Nephron progenitor cell (in vitro differentiated cells): ENCODE data around the gene OR56A5.

Experiments
- DNase-seq: peaks from one replicate; pipeline ENCODE4 v3.0.0; 2021
- H3K27ac Mint-ChIP-seq: 2 replicates; pipeline ENCODE4 v1.8.0; 2021; ENCODE audit warnings: mild to moderate bottlenecking, moderate library complexity, mixed read lengths
- H3K27me3 Mint-ChIP-seq: 2 replicates; pipeline ENCODE4 v1.8.0; 2021; ENCODE audit warnings: mild to moderate bottlenecking, low read depth, mixed read lengths; ENCODE audit not compliant: poor library complexity
- H3K36me3 Mint-ChIP-seq: 2 replicates; pipeline ENCODE4 v1.8.0; 2021; ENCODE audit warnings: low read depth, mixed read lengths
- H3K4me1 Mint-ChIP-seq: 2 replicates; pipeline ENCODE4 v1.8.0; 2021; ENCODE audit warnings: mixed read lengths
- H3K4me3 Mint-ChIP-seq: 2 replicates; pipeline ENCODE4 v1.8.0; 2021; ENCODE audit warnings: mild to moderate bottlenecking, moderate library complexity, mixed read lengths
- H3K9me3 Mint-ChIP-seq: 2 replicates; pipeline ENCODE4 v1.8.0; 2021; ENCODE audit warnings: mild to moderate bottlenecking, moderate library complexity, mixed read lengths
- CTCF ChIP-seq: fragments of 200-600 bp; sonication (generic); IDR thresholded peaks from 2 replicates; pipeline ENCODE4 v1.5.0; 2021; ENCODE audit warnings: antibody characterized with exemption

The OR56A5 gene

GRCh38 chr11:5930614-5931013 lies 37.7 kb downstream of the OR56A5 start:
- Mint-ChIP-seq H3K27ac (no peak overlapping the region), H3K36me3 (no peaks in the 10 kb centered on the region), H3K4me3 (no peak overlapping the region), H3K4me1 (no peaks in the 10 kb centered on the region), H3K9me3 (peaks cover 60% of the 10 kb centered on the region), H3K27me3 (peaks cover 10% of the 10 kb centered on the region)
- DNase-seq = no peak
- no peak for TF ChIP-seq CTCF

- Mint-ChIP-seq H3K4me3 (no peak overlapping the region), H3K27me3 (peaks cover 10% of the 10 kb centered on the region), H3K4me1 (no peaks in the 10 kb centered on the region), H3K27ac (no peak overlapping the region), H3K9me3 (peaks cover 55% of the 10 kb centered on the region), H3K36me3 (no peaks in the 10 kb centered on the region)
- no peak for DNase-seq
- no peak for TF ChIP-seq CTCF
These were observed 38.5 kb downstream of the OR56A5 start for GRCh38 chr11:5929571-5930368.

GRCh38 chr11:5928811-5929210 lies 39.5 kb downstream of the OR56A5 start:
- H3K4me3 Mint-ChIP-seq = no peak overlapping the region
- no peak overlapping the region for H3K27ac Mint-ChIP-seq
- H3K27me3 Mint-ChIP-seq = peaks cover 10% of the 10 kb centered on the region
- H3K36me3 Mint-ChIP-seq = no peaks in the 10 kb centered on the region
- no peaks in the 10 kb centered on the region for H3K4me1 Mint-ChIP-seq
- H3K9me3 Mint-ChIP-seq = peaks cover 60% of the 10 kb centered on the region
- DNase-seq = no peak
- no peak for TF ChIP-seq CTCF

GRCh38 chr11:5928271-5928670 lies 40.0 kb downstream of the OR56A5 start:
- H3K9me3 Mint-ChIP-seq = peaks cover 56% of the 10 kb centered on the region
- DNase-seq = no peak
- peaks cover 7% of the 10 kb centered on the region for H3K27me3 Mint-ChIP-seq
- H3K4me1 Mint-ChIP-seq = no peaks in the 10 kb centered on the region
- H3K4me3 Mint-ChIP-seq = no peak overlapping the region
- H3K36me3 Mint-ChIP-seq = no peaks in the 10 kb centered on the region
- no peak for TF ChIP-seq CTCF
- no peak overlapping the region for H3K27ac Mint-ChIP-seq

- Mint-ChIP-seq H3K27me3 (peaks cover 2% of the 10 kb centered on the region), H3K4me1 (no peaks in the 10 kb centered on the region), H3K27ac (no peak overlapping the region), H3K36me3 (no peaks in the 10 kb centered on the region), H3K9me3 (peaks cover 33% of the 10 kb centered on the region), H3K4me3 (no peak overlapping the region)
- DNase-seq = no peak
- TF ChIP-seq CTCF = no peak
These were observed 44.5 kb downstream of the OR56A5 start for GRCh38 chr11:5923794-5924193.

- Mint-ChIP-seq H3K4me3 (no peak overlapping the region), H3K27ac (no peak overlapping the region), H3K27me3 (peaks cover 2% of the 10 kb centered on the region), H3K4me1 (no peaks in the 10 kb centered on the region), H3K9me3 (peaks cover 33% of the 10 kb centered on the region), H3K36me3 (no peaks in the 10 kb centered on the region)
- no peak for TF ChIP-seq CTCF
- DNase-seq = no peak
These were observed 44.9 kb downstream of the OR56A5 start for GRCh38 chr11:5923427-5923776.
